ENCODE measurements around the gene WDR5. TPM values are rescaled to one million over a fixed set of nuclear protein-coding genes. Genes with fewer than 3 reads are reported as not detected.

The WDR5 gene
- total RNA-seq, 1 donor from 2014 or later, result 22.2 TPM

- peaks cover 18% of the 10 kb centered on the region for H3K4me1 Mint-ChIP-seq (ENCODE audit: low read depth)
- no peak overlapping the region for H3K4me3 Mint-ChIP-seq (ENCODE audit: unreplicated experiment)
- H3K36me3 Mint-ChIP-seq (ENCODE audit: low read depth), result no peaks in the 10 kb centered on the region
- H3K9me3 Mint-ChIP-seq (ENCODE audit: low read depth), result no peaks in the 10 kb centered on the region
- TF ChIP-seq CTCF (IDR thresholded peaks at IDR 0.05), result no peak
- H3K27ac Mint-ChIP-seq (ENCODE audit: unreplicated experiment), result peak overlapping the region; percentile 45
- DNase-seq (ENCODE audit: low spot score), result peak; percentile 90
- H3K27me3 Mint-ChIP-seq (ENCODE audit: low read depth), result peaks cover 3% of the 10 kb centered on the region
Measured at GRCh38 chr9:134178768-134179551, 43.1 kb downstream of the WDR5 start.

GRCh38 chr9:134179595-134179917 is 43.7 kb downstream of the WDR5 start:
- TF ChIP-seq CTCF (IDR thresholded peaks at IDR 0.05), result no peak
- H3K9me3 Mint-ChIP-seq (ENCODE audit: low read depth), result no peaks in the 10 kb centered on the region
- H3K27me3 Mint-ChIP-seq (ENCODE audit: low read depth), result peaks cover 3% of the 10 kb centered on the region
- no peak overlapping the region for H3K4me3 Mint-ChIP-seq (ENCODE audit: unreplicated experiment)
- DNase-seq (ENCODE audit: low spot score), result no peak
- peaks cover 18% of the 10 kb centered on the region for H3K4me1 Mint-ChIP-seq (ENCODE audit: low read depth)
- no peak overlapping the region for H3K27ac Mint-ChIP-seq (ENCODE audit: unreplicated experiment)
- no peaks in the 10 kb centered on the region for H3K36me3 Mint-ChIP-seq (ENCODE audit: low read depth)

- DNase-seq (ENCODE audit: low spot score), result peak; percentile 77
- Mint-ChIP-seq H3K9me3 (ENCODE audit: low read depth) (no peaks in the 10 kb centered on the region), H3K4me3 (ENCODE audit: unreplicated experiment) (no peak overlapping the region), H3K4me1 (ENCODE audit: low read depth) (peaks cover 16% of the 10 kb centered on the region), H3K36me3 (ENCODE audit: low read depth) (no peaks in the 10 kb centered on the region), H3K27me3 (ENCODE audit: low read depth) (peaks cover 3% of the 10 kb centered on the region), H3K27ac (ENCODE audit: unreplicated experiment) (no peak overlapping the region)
- no peak for TF ChIP-seq CTCF (IDR thresholded peaks at IDR 0.05)
Measured at GRCh38 chr9:134179918-134180785, 44.3 kb downstream of the WDR5 start.

GRCh38 chr9:134180786-134181647 is 45.1 kb downstream of the WDR5 start:
- H3K4me1 Mint-ChIP-seq (ENCODE audit: low read depth), result peaks cover 16% of the 10 kb centered on the region
- peaks cover 3% of the 10 kb centered on the region for H3K27me3 Mint-ChIP-seq (ENCODE audit: low read depth)
- no peaks in the 10 kb centered on the region for H3K9me3 Mint-ChIP-seq (ENCODE audit: low read depth)
- H3K36me3 Mint-ChIP-seq (ENCODE audit: low read depth), result no peaks in the 10 kb centered on the region
- no peak overlapping the region for H3K27ac Mint-ChIP-seq (ENCODE audit: unreplicated experiment)
- no peak for TF ChIP-seq CTCF (IDR thresholded peaks at IDR 0.05)
- DNase-seq (ENCODE audit: low spot score), result peak; percentile 76
- H3K4me3 Mint-ChIP-seq (ENCODE audit: unreplicated experiment), result no peak overlapping the region

- H3K27ac Mint-ChIP-seq (ENCODE audit: unreplicated experiment), result no peak overlapping the region
- H3K9me3 Mint-ChIP-seq (ENCODE audit: low read depth), result no peaks in the 10 kb centered on the region
- TF ChIP-seq CTCF (IDR thresholded peaks at IDR 0.05), result no peak
- peaks cover 10% of the 10 kb centered on the region for H3K4me1 Mint-ChIP-seq (ENCODE audit: low read depth)
- peak; percentile 69 for DNase-seq (ENCODE audit: low spot score)
- no peaks in the 10 kb centered on the region for H3K36me3 Mint-ChIP-seq (ENCODE audit: low read depth)
- H3K27me3 Mint-ChIP-seq (ENCODE audit: low read depth), result peaks cover under 1% of the 10 kb centered on the region
- H3K4me3 Mint-ChIP-seq (ENCODE audit: unreplicated experiment), result no peak overlapping the region
Measured at GRCh38 chr9:134181648-134182034, 45.8 kb downstream of the WDR5 start.

Data from chondrocyte (in vitro differentiated cells).